Spleen (tissue), 11 donors: ENCODE data around the gene PTPRA. TPM values are rescaled to one million over a fixed set of nuclear protein-coding genes. Genes with fewer than 3 reads are reported as not detected.

ENCODE experiments used
- DNase-seq: peaks from one replicate; pipeline ENCODE4 v3.0.0-alpha.2; 2020
- H3K27ac ChIP-seq, 8 donors: fragments of 200-600 bp; sonication (generic) in 7 of 8; 1 replicate in 4 of 8; 2 replicates in 4 of 8; pipeline versions ENCODE4 v1.5.0 to v1.8.0; 2016 to 2021; ENCODE audit warnings: inconsistent platforms in 4 of 8, mild to moderate bottlenecking in 4 of 8, moderate library complexity in 1 of 8
- H3K27me3 ChIP-seq, 7 donors: fragments of 200-600 bp; sonication (generic) in 6 of 7; replicated peaks in 1 of 7; 1 replicate in 4 of 7; 2 replicates in 3 of 7; pipeline versions ENCODE4 v1.5.0 to v1.8.0; 2016 to 2021; ENCODE audit warnings: inconsistent platforms in 3 of 7, mild to moderate bottlenecking in 1 of 7
- H3K36me3 ChIP-seq, 6 donors: fragments of 200-600 bp; sonication (generic) in 5 of 6; 1 replicate in 4 of 6; 2 replicates in 2 of 6; pipeline versions ENCODE4 v1.5.0 to v1.8.0; 2016 to 2021; ENCODE audit warnings: inconsistent platforms in 2 of 6
- H3K4me1 ChIP-seq, 6 donors: fragments of 200-600 bp; sonication (generic) in 5 of 6; 1 replicate in 3 of 6; 2 replicates in 3 of 6; pipeline versions ENCODE4 v1.5.0 to v1.8.0; 2016 to 2021; ENCODE audit warnings: inconsistent platforms in 3 of 6
- H3K4me3 ChIP-seq, 8 donors: fragments of 200-600 bp; sonication (generic) in 7 of 8; 1 replicate in 4 of 8; 2 replicates in 4 of 8; pipeline versions ENCODE4 v1.5.0 to v1.8.0; 2016 to 2021; ENCODE audit warnings: inconsistent platforms in 4 of 8, mild to moderate bottlenecking in 4 of 8, moderate library complexity in 2 of 8
- H3K9me3 ChIP-seq, 8 donors: fragments of 200-600 bp; sonication (generic) in 7 of 8; 1 replicate in 4 of 8; 2 replicates in 4 of 8; pipeline versions ENCODE4 v1.5.0 to v1.8.0; 2016 to 2021; ENCODE audit warnings: inconsistent platforms in 4 of 8
- CTCF ChIP-seq, 11 experiments: fragments of 200-600 bp in 7 of 11; fragments of 450-650 bp in 4 of 11; sonication (generic) in 4 of 11; IDR thresholded peaks in 8 of 11; conservative IDR thresholded peaks in 3 of 11; 1 replicate in 7 of 11; 2 replicates in 4 of 11; pipeline versions ENCODE4 v1.4.0 to v1.8.0; 2016 to 2021; ENCODE audit warnings: antibody characterized with exemption in 11 of 11, inconsistent platforms in 4 of 11, mild to moderate bottlenecking in 1 of 11
- POLR2A ChIP-seq, 3 donors: fragments of 450-650 bp; IDR thresholded peaks; one replicate each; pipeline ENCODE4 v1.5.1; 2017; ENCODE audit warnings: antibody characterized with exemption in 3 of 3, mild to moderate bottlenecking in 1 of 3
- POLR2AphosphoS5 ChIP-seq, 3 donors: sonication (generic); formaldehyde crosslinking; IDR thresholded peaks; one replicate each; pipeline ENCODE4 v1.5.1; 2017; ENCODE audit warnings: antibody characterized with exemption in 3 of 3
- WGBS, 5 donors: extraction: QIAGEN DNeasy Blood & Tissue Kit in 3 of 5; methylation state at CpG; one replicate each; pipeline versions ENCODE4 v1.1.5 to v1.1.7; 2013 to 2018; 5-methylcytosine and 5-hydroxymethylcytosine counted together
- intact Hi-C: fragments of 100-400 bp; cut with DNase I; formaldehyde crosslinking; loops from one replicate; pipeline ENCODE4 v1.15.0; 2023; ENCODE audit warnings: low total_unique reads
- polyA plus RNA-seq, 3 donors: library from polyadenylated mRNA; stranded (reverse); fragments of 200-250 nt; gene quantifications; one replicate each; pipeline ENCODE4 v1.2.1, GENCODE V29; 2013
- total RNA-seq, 7 donors: library from RNA; depleted of rRNA in 3 of 7; stranded (reverse); fragments of >200 nt in 3 of 7; fragmentation: NEBNext Ultra II Directional in 4 of 7; extraction: Animal tissue kit (Norgen Biotek cat#: 25700) in 4 of 7; gene quantifications; one replicate each; pipeline versions ENCODE4 v1.1.0 to v1.2.1, GENCODE V29; 2016 to 2021
- donor health status: healthy with polysubstance abuse.
- donor health status: DM: no; HTN: no; CAD: no; lungs with moderate emphysema.
- donor health status: DM: no; HTN: no; CAD: no.
- donor health status: Bipolar disorder and iron deficiency.
- donor health status: healthy.
- donor health status: DM: no; HTN: no; CAD: no.
- donor health status: DM: yes; HTN: yes; CAD: no.

Gene PTPRA
- total and polyA plus RNA-seq, 10 donors, result 15.3 to 65.5 (median 52.4) TPM

GRCh38 chr20:2914160-2914559 lies 40.9 kb downstream of the PTPRA start:
- intact Hi-C loops, result no loop called here
- Histone ChIP-seq H3K27me3 (no peaks in the 10 kb centered on the region), H3K36me3 (peaks cover 0 to 5% (median 0%) of the 10 kb centered on the region in 6 donors), H3K4me1 (peaks cover 0 to 34% (median 15%) of the 10 kb centered on the region in 6 donors), H3K4me3 (no peak overlapping the region), H3K9me3 (no peaks in the 10 kb centered on the region), H3K27ac (no peak overlapping the region)
- TF ChIP-seq CTCF (IDR thresholded peaks at IDR 0.05 in 8 of 11, conservative IDR thresholded peaks at IDR 0.05 in 3 of 11), result no peak
- TF ChIP-seq POLR2A (IDR thresholded peaks at IDR 0.05), result no peak
- TF ChIP-seq POLR2AphosphoS5 (IDR thresholded peaks at IDR 0.05), result no peak
- DNase-seq, result no peak

DNA sequence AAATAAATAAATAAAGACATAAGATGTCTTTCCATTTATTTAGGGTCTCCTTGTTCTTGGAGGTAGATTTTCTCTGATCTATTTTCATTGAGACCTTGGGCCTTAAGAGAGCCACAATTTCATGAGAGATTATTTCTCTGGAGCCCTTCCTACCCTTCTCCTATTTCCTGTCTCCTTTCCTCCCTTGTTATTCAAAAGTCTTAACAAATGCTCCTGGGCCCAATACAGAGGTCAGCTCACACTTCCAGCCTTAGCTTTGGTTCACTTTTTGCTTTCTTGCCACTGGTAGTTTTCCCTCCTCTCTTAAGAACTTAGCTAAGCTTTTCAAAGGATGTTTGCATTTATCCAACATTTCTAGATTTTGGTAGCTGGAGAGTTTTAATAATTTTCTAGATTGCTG lies 44.0 kb downstream of the PTPRA start:
- intact Hi-C loops, result no loop called here
- H3K4me3 ChIP-seq, result no peak overlapping the region
- TF ChIP-seq CTCF (IDR thresholded peaks at IDR 0.05 in 8 of 11, conservative IDR thresholded peaks at IDR 0.05 in 3 of 11), result no peak
- no peak for TF ChIP-seq POLR2A (IDR thresholded peaks at IDR 0.05)
- TF ChIP-seq POLR2AphosphoS5 (IDR thresholded peaks at IDR 0.05), result no peak

DNA sequence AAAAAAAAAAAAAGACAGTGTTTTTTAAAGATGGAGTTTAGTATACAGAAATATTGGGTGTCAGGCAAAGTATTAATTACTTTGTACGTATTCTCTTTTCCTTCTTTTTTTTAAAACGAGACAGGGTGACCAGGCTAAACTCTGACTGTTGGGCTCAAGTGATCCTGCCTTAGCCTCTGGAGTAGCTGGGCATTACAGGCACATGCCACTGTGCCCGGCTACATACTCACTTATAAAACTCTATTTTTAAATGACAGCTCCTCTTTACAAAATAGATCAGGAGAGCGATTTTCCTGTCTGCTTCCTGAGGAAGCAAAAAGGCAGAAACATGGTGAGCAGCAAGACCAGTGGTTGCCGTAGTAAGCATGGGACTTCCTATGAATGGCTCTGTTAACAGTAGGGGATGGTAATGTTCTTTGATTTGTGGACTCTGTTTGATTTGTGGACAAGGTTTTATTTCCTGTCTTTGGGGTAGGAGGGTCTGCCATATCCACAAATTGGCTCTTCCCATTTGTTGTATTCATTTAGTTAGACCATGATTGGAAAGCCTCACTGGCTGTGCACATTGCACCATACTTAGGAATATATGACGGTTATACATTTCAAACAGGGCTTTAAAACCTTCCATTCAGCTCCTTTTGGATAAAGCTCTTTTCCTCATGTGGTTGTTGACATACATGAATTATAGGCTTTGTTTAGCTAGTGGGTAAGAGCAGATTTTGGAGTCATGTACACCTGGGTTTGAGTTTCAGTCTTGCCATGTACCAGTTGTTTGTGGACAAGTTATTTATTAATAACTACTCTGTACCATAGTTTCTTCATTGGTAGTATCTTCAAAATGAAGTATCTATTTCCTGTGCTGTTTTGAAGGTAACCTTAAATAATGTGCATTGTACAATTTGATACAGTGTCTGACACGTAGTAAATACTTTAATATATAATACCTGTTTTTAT lies 45.1 kb downstream of the PTPRA start:
- no peak overlapping the region for H3K27ac ChIP-seq

More for the DNA sequence above, 44.0 kb downstream of the PTPRA start:
- Histone ChIP-seq H3K36me3 (peaks cover 0 to 10% (median 0%) of the 10 kb centered on the region in 6 donors), H3K27ac (no peak overlapping the region), H3K9me3 (no peaks in the 10 kb centered on the region), H3K27me3 (no peaks in the 10 kb centered on the region), H3K4me1 (peaks cover 0 to 48% (median 15%) of the 10 kb centered on the region in 6 donors)
- no peak for DNase-seq

More for the DNA sequence above, 45.1 kb downstream of the PTPRA start:
- no peak for TF ChIP-seq POLR2AphosphoS5 (IDR thresholded peaks at IDR 0.05)
- no peak for TF ChIP-seq CTCF (IDR thresholded peaks at IDR 0.05 in 8 of 11, conservative IDR thresholded peaks at IDR 0.05 in 3 of 11)
- TF ChIP-seq POLR2A (IDR thresholded peaks at IDR 0.05), result no peak
- intact Hi-C loops, result no loop called here
- Histone ChIP-seq H3K9me3 (no peaks in the 10 kb centered on the region), H3K27me3 (no peaks in the 10 kb centered on the region), H3K4me3 (no peak overlapping the region), H3K36me3 (peaks cover 0 to 19% (median 0%) of the 10 kb centered on the region in 6 donors), H3K4me1 (peaks cover 0 to 48% (median 15%) of the 10 kb centered on the region in 6 donors)
- no peak for DNase-seq
- WGBS, 5 donors, result 46 to 58% (median 48%) methylated on average over 7 of the region's 7 CpGs
